ENCODE results near the gene IFT122.

Gene IFT122

DNA sequence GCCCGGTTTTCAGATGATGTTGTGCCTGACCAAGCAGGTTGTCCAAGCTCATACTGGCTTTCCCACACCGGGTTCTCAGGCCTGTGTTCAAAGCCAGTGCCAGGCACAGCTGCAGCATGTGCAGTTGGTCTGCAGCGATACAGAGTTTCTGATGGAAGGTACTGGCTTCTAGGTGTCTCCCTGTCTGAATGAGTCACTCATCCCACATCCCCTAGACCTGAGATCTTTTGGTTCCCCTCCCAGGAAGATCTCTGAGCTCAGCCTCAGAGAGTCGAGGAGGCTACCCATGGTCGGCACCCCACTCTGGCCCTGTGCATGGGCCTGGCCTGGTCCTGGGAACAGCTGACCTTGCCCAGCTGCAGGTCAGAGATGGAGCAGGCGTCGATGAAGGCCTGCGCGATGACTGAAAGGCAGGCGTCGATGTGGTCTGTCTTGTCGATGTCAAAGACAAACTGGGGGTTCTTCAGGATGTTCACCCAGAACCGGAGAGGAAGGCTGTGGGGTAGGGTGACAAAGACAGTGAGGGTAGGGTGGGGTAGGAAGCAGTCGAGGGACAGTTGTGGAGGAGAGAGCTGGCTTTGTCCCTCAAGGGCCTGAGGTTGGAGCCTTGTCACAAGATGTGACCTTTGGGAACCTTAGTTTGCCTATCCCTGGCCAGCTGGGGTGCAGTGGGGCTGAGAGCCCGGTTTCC is 118.2 kb downstream of the IFT122 start:
- Mint-ChIP-seq H3K4me3 (peak overlapping the region; percentile 16), H3K27ac (peak overlapping the region; percentile 65), H3K27me3 (ENCODE audit: low read depth, poor library complexity) (no peaks in the 10 kb centered on the region)

DNA sequence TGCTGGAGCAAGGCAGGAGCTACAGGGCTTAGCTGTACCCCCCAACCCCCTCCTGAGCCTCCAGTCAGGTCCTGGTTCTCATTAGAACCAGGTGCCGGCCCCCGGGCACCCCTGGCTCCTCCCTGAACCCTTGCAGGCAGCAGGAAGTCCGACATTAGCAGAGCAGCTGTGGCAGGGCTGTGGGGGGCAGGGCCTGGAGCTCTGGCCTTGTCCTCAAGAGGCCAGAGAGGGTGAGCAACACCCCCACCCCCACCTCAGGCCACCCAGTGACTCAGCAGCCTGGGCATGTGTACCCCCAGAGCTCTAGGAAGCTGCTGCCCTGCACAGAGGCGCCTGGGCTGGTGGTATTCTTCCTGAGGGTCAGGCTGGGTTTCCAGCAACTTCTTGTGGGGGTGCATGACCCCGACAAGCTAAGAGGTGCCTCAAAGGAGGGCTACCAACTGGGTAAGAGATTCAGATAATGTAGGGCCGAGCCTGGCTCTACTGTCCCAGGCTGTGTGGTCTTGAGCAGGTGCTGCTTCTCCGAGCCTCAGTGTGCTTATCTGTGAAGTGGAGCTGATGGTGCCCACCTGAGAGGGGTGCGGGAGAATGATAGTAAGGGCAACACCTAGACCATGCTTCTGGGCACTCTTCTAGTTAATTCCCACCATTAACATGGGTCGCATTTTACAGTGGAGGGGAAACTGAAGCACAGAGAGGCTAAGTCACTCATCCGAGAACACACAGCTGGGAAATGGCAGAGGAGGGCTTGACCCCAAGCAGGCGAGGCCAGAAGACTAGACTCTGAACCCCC is 118.9 kb downstream of the IFT122 start:
- Mint-ChIP-seq H3K36me3 (ENCODE audit: low read depth) (peaks cover 6% of the 10 kb centered on the region), H3K4me1 (peaks cover 62% of the 10 kb centered on the region), H3K9me3 (no peaks in the 10 kb centered on the region), H3K27ac (peak overlapping the region; percentile 64), H3K4me3 (no peak overlapping the region), H3K27me3 (ENCODE audit: low read depth, poor library complexity) (no peaks in the 10 kb centered on the region)
- TF ChIP-seq, protein P1, sequence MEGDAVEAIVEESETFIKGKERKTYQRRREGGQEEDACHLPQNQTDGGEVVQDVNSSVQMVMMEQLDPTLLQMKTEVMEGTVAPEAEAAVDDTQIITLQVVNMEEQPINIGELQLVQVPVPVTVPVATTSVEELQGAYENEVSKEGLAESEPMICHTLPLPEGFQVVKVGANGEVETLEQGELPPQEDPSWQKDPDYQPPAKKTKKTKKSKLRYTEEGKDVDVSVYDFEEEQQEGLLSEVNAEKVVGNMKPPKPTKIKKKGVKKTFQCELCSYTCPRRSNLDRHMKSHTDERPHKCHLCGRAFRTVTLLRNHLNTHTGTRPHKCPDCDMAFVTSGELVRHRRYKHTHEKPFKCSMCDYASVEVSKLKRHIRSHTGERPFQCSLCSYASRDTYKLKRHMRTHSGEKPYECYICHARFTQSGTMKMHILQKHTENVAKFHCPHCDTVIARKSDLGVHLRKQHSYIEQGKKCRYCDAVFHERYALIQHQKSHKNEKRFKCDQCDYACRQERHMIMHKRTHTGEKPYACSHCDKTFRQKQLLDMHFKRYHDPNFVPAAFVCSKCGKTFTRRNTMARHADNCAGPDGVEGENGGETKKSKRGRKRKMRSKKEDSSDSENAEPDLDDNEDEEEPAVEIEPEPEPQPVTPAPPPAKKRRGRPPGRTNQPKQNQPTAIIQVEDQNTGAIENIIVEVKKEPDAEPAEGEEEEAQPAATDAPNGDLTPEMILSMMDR (IDR thresholded peaks at IDR 0.05): no peak
- no peak for DNase-seq

More for the DNA sequence above, 118.2 kb downstream of the IFT122 start:
- H3K36me3 Mint-ChIP-seq (ENCODE audit: low read depth): peaks cover 6% of the 10 kb centered on the region
- TF ChIP-seq, protein P1 (IDR thresholded peaks at IDR 0.05): no peak
- no peak for DNase-seq
- H3K4me1 Mint-ChIP-seq: peaks cover 68% of the 10 kb centered on the region
- H3K9me3 Mint-ChIP-seq: no peaks in the 10 kb centered on the region

DNA sequence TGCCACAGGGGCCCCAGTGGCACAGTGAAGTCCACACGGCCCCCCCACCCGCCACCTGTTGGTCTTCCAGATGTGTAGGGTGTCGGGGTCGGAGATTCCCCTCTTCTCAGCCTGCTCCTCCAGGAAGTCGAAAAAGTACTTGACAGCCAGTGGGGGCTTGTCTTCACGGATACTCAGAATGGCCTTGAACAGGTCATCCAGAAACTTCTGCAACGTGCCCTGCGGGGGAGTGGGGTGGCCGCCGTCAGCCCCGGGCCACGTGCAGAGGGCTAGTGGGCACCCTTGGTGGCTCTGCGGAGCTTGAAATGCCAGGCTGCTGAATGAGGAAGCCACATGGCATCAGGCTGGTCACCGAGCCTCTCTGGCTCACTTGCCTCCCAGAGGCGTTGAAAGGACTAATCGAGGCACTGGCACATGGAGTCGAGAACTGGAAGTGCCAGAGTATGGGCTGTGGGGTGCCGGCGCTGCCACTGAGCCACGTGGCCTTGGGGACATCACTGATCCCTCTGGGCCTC is 119.6 kb downstream of the IFT122 start:
- no peak overlapping the region for H3K27ac Mint-ChIP-seq
- H3K36me3 Mint-ChIP-seq (ENCODE audit: low read depth): peaks cover 6% of the 10 kb centered on the region
- H3K27me3 Mint-ChIP-seq (ENCODE audit: low read depth, poor library complexity): no peaks in the 10 kb centered on the region
- TF ChIP-seq, protein P1 (IDR thresholded peaks at IDR 0.05): no peak
- peaks cover 55% of the 10 kb centered on the region for H3K4me1 Mint-ChIP-seq
- DNase-seq: no peak
- H3K4me3 Mint-ChIP-seq: no peak overlapping the region
- H3K9me3 Mint-ChIP-seq: no peaks in the 10 kb centered on the region

DNA sequence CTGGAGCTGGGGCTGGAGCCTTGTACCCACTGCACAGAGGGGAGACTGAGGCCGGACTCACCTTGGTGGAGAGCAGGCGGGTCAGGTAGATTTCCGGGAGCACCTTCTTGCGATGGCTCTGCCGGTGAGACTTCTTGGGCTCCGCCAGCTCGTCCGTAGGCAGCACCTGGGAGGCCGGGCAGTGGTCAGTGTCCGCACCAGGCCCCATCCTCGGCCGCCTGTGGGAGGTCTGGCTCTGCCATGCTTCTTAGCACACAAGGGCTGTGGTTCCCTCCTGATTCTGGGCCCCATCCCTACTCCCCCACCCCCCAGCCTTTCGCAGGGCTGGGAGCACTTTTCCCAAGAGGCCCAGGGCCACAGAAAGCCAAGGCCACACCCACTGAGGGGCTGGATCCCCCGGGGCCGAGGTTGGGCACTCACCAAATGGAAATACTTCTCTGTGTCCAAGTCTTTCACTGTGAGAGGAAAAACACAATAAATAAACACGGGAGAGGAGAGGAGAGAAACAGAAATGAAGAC is 120.3 kb downstream of the IFT122 start:
- H3K36me3 Mint-ChIP-seq (ENCODE audit: low read depth): peaks cover 6% of the 10 kb centered on the region

DNA sequence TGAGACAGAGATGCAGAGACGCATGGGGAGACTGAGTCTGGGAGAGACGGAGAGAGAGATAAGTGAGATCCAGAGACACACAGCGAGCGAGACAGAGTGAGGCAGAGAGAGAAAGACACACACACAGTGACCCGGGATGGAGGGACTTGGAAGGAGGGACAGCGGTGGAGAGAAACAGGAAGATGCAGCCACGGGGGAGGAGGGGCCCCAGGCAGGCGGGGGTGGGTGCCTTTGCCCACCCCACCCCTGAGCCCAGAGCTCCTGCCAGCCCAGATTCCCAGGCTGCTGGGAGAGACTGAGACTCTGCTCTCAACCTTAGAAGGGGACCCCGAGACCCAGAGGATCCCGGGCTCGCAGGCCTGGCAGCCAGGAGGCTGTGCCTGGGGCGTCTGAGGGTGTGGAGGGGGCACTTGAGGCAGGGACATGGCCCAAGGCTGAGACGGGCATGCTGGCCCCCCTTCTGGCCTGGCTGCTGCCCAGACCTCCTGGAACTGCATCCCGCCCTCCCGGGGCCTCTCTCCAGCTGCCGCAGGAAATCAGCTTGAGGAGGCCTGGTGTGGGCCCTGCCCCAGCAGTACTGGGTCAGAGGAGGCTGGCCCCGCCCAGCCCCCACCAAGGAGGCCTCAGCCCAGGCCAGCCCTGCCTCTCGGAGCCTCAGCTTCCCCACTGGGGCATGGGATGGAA is 121.0 kb downstream of the IFT122 start:
- Mint-ChIP-seq H3K4me3 (peak overlapping the region; percentile 44), H3K27me3 (ENCODE audit: low read depth, poor library complexity) (no peaks in the 10 kb centered on the region), H3K4me1 (peaks cover 43% of the 10 kb centered on the region), H3K27ac (peak overlapping the region; percentile 64), H3K9me3 (no peaks in the 10 kb centered on the region), H3K36me3 (ENCODE audit: low read depth) (peaks cover 6% of the 10 kb centered on the region)
- TF ChIP-seq, protein P1 (IDR thresholded peaks at IDR 0.05): no peak
- peak; percentile 33 for DNase-seq

More for the DNA sequence above, 120.3 kb downstream of the IFT122 start:
- no peaks in the 10 kb centered on the region for H3K9me3 Mint-ChIP-seq
- peak overlapping the region; percentile 64 for H3K27ac Mint-ChIP-seq
- TF ChIP-seq, protein P1 (IDR thresholded peaks at IDR 0.05): no peak
- peak overlapping the region; percentile 44 for H3K4me3 Mint-ChIP-seq
- peaks cover 49% of the 10 kb centered on the region for H3K4me1 Mint-ChIP-seq
- peak; percentile 23 for DNase-seq
- no peaks in the 10 kb centered on the region for H3K27me3 Mint-ChIP-seq (ENCODE audit: low read depth, poor library complexity)
